Dedifferentiated amniotic fluid mesenchymal stem cell (primary cell): ENCODE data around the gene EPHB2.
"Not testable (repeated sequence)": the region's sequence is repeated elsewhere in the genome, so short reads cannot be mapped to it uniquely, and the experiment has no call there.

ENCODE experiments used
- DNase-seq: peaks from one replicate; pipeline ENCODE4 v3.0.0-alpha.2; 2016; ENCODE audit errors: extremely low spot score

EPHB2 gene

GRCh38 chr1:22710701-22711049, at the start of gene EPHB2:
Gene EPHB2 (plus strand): TSS chr1:22710839. CDS start chr1:22710983, 144 bp downstream.
- DNase-seq: no peak

GRCh38 chr1:22661880-22662279, 48.8 kb upstream of the EPHB2 start:
- no peak for DNase-seq

GRCh38 chr1:22662318-22662717, 48.3 kb upstream of the EPHB2 start:
- DNase-seq: no peak

GRCh38 chr1:22662986-22663408, 47.6 kb upstream of the EPHB2 start:
- no peak for DNase-seq

GRCh38 chr1:22665752-22666151, 44.9 kb upstream of the EPHB2 start:
- DNase-seq: no peak

GRCh38 chr1:22666412-22666811, 44.2 kb upstream of the EPHB2 start:
- no peak for DNase-seq

- not testable (repeated sequence) for DNase-seq
Measured at GRCh38 chr1:22668840-22669239, 41.8 kb upstream of the EPHB2 start.

GRCh38 chr1:22670352-22670975, 40.2 kb upstream of the EPHB2 start:
- no peak for DNase-seq

GRCh38 chr1:22671999-22672398, 38.6 kb upstream of the EPHB2 start:
- no peak for DNase-seq

GRCh38 chr1:22673486-22674409, 36.9 kb upstream of the EPHB2 start:
- DNase-seq: peak; percentile 48

- DNase-seq: no peak
Measured at GRCh38 chr1:22674410-22674749, 36.3 kb upstream of the EPHB2 start.

GRCh38 chr1:22676151-22676550, 34.5 kb upstream of the EPHB2 start:
- not testable (repeated sequence) for DNase-seq

- no peak for DNase-seq
Measured at GRCh38 chr1:22676916-22677583, 33.6 kb upstream of the EPHB2 start.

GRCh38 chr1:22677931-22678896, 32.4 kb upstream of the EPHB2 start:
- DNase-seq: no peak

GRCh38 chr1:22680726-22681125, 29.9 kb upstream of the EPHB2 start:
- DNase-seq: no peak

GRCh38 chr1:22681556-22682276, 28.9 kb upstream of the EPHB2 start:
- DNase-seq: no peak

GRCh38 chr1:22683547-22683946, 27.1 kb upstream of the EPHB2 start:
- no peak for DNase-seq

GRCh38 chr1:22685591-22686059, 25.0 kb upstream of the EPHB2 start:
- no peak for DNase-seq

- no peak for DNase-seq
Measured at GRCh38 chr1:22687191-22687590, 23.4 kb upstream of the EPHB2 start.

- DNase-seq: no peak
Measured at GRCh38 chr1:22688466-22688865, 22.2 kb upstream of the EPHB2 start.

GRCh38 chr1:22689505-22689904, 21.1 kb upstream of the EPHB2 start:
- peak; percentile 40 for DNase-seq
